ENCODE measurements around the gene CNTNAP3.
"Not testable (repeated sequence)": the region's sequence is repeated elsewhere in the genome, so short reads cannot be mapped to it uniquely, and the experiment has no call there.

GRCh38 chr9:39205842-39206241, 82.1 kb downstream of the CNTNAP3 start:
- TF ChIP-seq CTCF, POLR2A (IDR thresholded peaks at IDR 0.05): not testable (repeated sequence)

Measured in adrenal gland (tissue), 5 donors.